Trophoblast cell (in vitro differentiated cells and primary cell): Measurements from ENCODE around the gene NLGN4X.

Source experiments
- DNase-seq, 2 donors: peaks; one replicate each; pipeline ENCODE4 v3.0.0-alpha.2; 2016
- H2AFZ ChIP-seq: 2 replicates; pipeline ENCODE4 v1.6.1; 2013; ENCODE audit warnings: low read length, moderate library complexity, mild to moderate bottlenecking; ENCODE audit not compliant: insufficient read depth, poor library complexity
- H2AK5ac ChIP-seq: 2 replicates; pipeline ENCODE4 v1.6.1; 2013; ENCODE audit warnings: mild to moderate bottlenecking, low read length
- H2BK120ac ChIP-seq: 2 replicates; pipeline ENCODE4 v1.6.1; 2013; ENCODE audit warnings: low read length, mild to moderate bottlenecking, moderate library complexity; ENCODE audit not compliant: insufficient read depth, poor library complexity
- H2BK12ac ChIP-seq: 2 replicates; pipeline ENCODE4 v1.6.1; 2013; ENCODE audit warnings: mild to moderate bottlenecking, low read length, moderate library complexity
- H2BK5ac ChIP-seq: 2 replicates; pipeline ENCODE4 v1.6.1; 2013; ENCODE audit warnings: low read length, low read depth, moderate library complexity, mild to moderate bottlenecking; ENCODE audit not compliant: poor library complexity
- H3K14ac ChIP-seq: 2 replicates; pipeline ENCODE4 v1.6.1; 2013; ENCODE audit warnings: mild to moderate bottlenecking, low read length
- H3K18ac ChIP-seq: 2 replicates; pipeline ENCODE4 v1.6.1; 2013; ENCODE audit warnings: mild to moderate bottlenecking, low read length
- H3K23ac ChIP-seq: 2 replicates; pipeline ENCODE4 v1.6.1; 2013; ENCODE audit warnings: low read length
- H3K27ac ChIP-seq: 2 replicates; pipeline ENCODE4 v1.5.1; 2013; ENCODE audit warnings: low read depth, mild to moderate bottlenecking, inconsistent platforms, low read length, moderate library complexity
- H3K27me3 ChIP-seq: 2 replicates; pipeline ENCODE4 v1.6.1; 2013; ENCODE audit warnings: inconsistent platforms, mild to moderate bottlenecking, low read length, moderate library complexity; ENCODE audit not compliant: insufficient read depth
- H3K36me3 ChIP-seq, 2 experiments: 1 replicate in 1 of 2; 2 replicates in 1 of 2; pipeline ENCODE4 v1.6.1; 2013; ENCODE audit warnings: low read length in 2 of 2, mild to moderate bottlenecking in 2 of 2, moderate library complexity in 1 of 2; ENCODE audit not compliant: insufficient read depth in 2 of 2, control insufficient read depth in 1 of 2
- H3K4ac ChIP-seq: 2 replicates; pipeline ENCODE4 v1.6.1; 2013; ENCODE audit warnings: low read depth, mild to moderate bottlenecking, low read length, moderate library complexity
- H3K4me1 ChIP-seq, 2 experiments: 1 replicate in 1 of 2; 2 replicates in 1 of 2; pipeline ENCODE4 v1.6.1; 2013; ENCODE audit warnings: low read length in 2 of 2, mild to moderate bottlenecking in 2 of 2, moderate library complexity in 1 of 2; ENCODE audit not compliant: insufficient read depth in 2 of 2, control insufficient read depth in 1 of 2
- H3K4me2 ChIP-seq: 2 replicates; pipeline ENCODE4 v1.6.1; 2013; ENCODE audit warnings: inconsistent platforms, mild to moderate bottlenecking, low read length, moderate library complexity
- H3K4me3 ChIP-seq: 2 replicates; pipeline ENCODE4 v1.5.1; 2013; ENCODE audit warnings: mild to moderate bottlenecking, low read depth, low read length, inconsistent platforms
- H3K79me1 ChIP-seq: one replicate; pipeline ENCODE4 v1.6.1; 2013; ENCODE audit warnings: low read length
- H3K79me2 ChIP-seq: 2 replicates; pipeline ENCODE4 v1.6.1; 2013; ENCODE audit warnings: low read length, mild to moderate bottlenecking; ENCODE audit not compliant: control insufficient read depth, insufficient read depth, poor library complexity
- H3K9ac ChIP-seq: 2 replicates; pipeline ENCODE4 v1.6.1; 2013; ENCODE audit warnings: mild to moderate bottlenecking, low read length
- H3K9me3 ChIP-seq: 2 replicates; pipeline ENCODE4 v1.6.1; 2013; ENCODE audit warnings: low read depth, mild to moderate bottlenecking, control low read depth, inconsistent platforms, low read length; ENCODE audit not compliant: insufficient read depth
- H4K12ac ChIP-seq: 2 replicates; pipeline ENCODE4 v1.6.1; 2013; ENCODE audit warnings: low read depth, mild to moderate bottlenecking, low read length, moderate library complexity
- H4K8ac ChIP-seq: 2 replicates; pipeline ENCODE4 v1.6.1; 2013; ENCODE audit warnings: low read depth, mild to moderate bottlenecking, low read length, moderate library complexity
- H4K91ac ChIP-seq: one replicate; pipeline ENCODE4 v1.6.1; 2013; ENCODE audit warnings: low read depth, mild to moderate bottlenecking, low read length, moderate library complexity
- WGBS: extraction: QIAGEN DNeasy Blood & Tissue Kit; methylation state at CpG from one replicate; pipeline ENCODE4 v1.1.7; 2013; ENCODE audit warnings: missing lambda C conversion rate; ENCODE audit not compliant: insufficient read length, insufficient coverage; ENCODE audit errors: extremely low coverage; 5-methylcytosine and 5-hydroxymethylcytosine counted together

NLGN4X gene

DNA sequence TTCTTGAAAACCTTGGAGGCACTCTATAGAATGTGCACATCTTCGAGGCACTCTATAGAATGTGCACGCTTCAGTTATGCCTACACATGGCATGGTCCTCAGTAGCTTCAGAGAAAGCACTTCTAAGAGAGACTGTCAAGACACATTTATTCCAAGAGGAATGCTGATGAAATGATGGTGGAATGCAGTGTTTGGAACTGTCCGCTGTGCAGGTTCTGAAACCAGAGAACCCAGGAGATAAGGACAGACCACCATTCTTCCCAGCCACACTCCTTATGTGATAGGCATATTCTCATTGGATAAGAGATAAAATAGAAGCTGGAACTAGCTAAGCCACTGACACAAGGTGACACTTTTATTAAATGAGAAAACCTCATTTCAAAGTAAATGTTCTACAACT, 263.3 kb downstream of the NLGN4X start:
- no peak for DNase-seq
- Histone ChIP-seq H3K27ac (no peak overlapping the region), H3K36me3 (no peaks in the 10 kb centered on the region), H4K12ac (no peak overlapping the region), H3K23ac (no peak overlapping the region), H3K27me3 (no peaks in the 10 kb centered on the region), H3K4me2 (no peak overlapping the region), H3K4me1 (no peaks in the 10 kb centered on the region), H2BK120ac (no peak overlapping the region), H2BK5ac (no peak overlapping the region), H4K8ac (no peak overlapping the region), H4K91ac (no peak overlapping the region), H3K4ac (no peak overlapping the region), H2AK5ac (no peak overlapping the region), H3K9ac (no peak overlapping the region), H3K79me1 (no peaks in the 10 kb centered on the region), H3K14ac (no peak overlapping the region), H3K79me2 (no peaks in the 10 kb centered on the region), H2BK12ac (no peak overlapping the region), H2AFZ (no peak overlapping the region), H3K4me3 (no peak overlapping the region), H3K18ac (no peak overlapping the region), H3K9me3 (no peaks in the 10 kb centered on the region)
- no CpG with 5 or more reads among the region's 3 CpGs for WGBS

DNA sequence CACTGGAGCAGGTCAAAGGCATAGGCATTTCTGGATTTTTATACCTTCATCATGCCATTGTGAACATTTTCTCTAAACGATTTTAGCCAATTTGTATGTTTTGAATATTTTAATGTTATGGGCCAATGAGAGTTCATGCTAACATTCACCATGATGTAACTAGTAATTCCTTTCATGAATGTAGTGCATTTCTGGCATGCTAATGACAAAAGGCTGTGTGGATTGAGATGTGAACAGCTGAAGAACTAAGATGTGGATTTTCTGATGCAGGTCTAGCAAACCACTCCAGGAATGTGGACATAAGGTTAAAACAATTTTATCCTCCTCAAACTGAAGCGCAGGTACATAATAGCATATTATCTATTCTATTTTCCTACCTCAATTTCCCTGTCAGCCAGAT, 269.4 kb downstream of the NLGN4X start:
- Histone ChIP-seq H3K9ac (no peak overlapping the region), H3K23ac (no peak overlapping the region), H3K4me1 (no peaks in the 10 kb centered on the region), H3K27me3 (no peaks in the 10 kb centered on the region), H4K8ac (no peak overlapping the region), H2BK5ac (no peak overlapping the region), H3K27ac (no peak overlapping the region), H4K12ac (no peak overlapping the region), H2BK12ac (no peak overlapping the region), H2AK5ac (no peak overlapping the region), H3K4me3 (no peak overlapping the region), H3K36me3 (no peaks in the 10 kb centered on the region), H2AFZ (no peak overlapping the region), H2BK120ac (no peak overlapping the region), H3K4ac (no peak overlapping the region), H3K79me1 (no peaks in the 10 kb centered on the region), H3K18ac (no peak overlapping the region), H3K9me3 (no peaks in the 10 kb centered on the region), H3K14ac (no peak overlapping the region), H3K4me2 (no peak overlapping the region), H3K79me2 (no peaks in the 10 kb centered on the region), H4K91ac (no peak overlapping the region)
- DNase-seq = peak in 1 of 2 donors; percentile 54
- no CpG with 5 or more reads among the region's 2 CpGs for WGBS

DNA sequence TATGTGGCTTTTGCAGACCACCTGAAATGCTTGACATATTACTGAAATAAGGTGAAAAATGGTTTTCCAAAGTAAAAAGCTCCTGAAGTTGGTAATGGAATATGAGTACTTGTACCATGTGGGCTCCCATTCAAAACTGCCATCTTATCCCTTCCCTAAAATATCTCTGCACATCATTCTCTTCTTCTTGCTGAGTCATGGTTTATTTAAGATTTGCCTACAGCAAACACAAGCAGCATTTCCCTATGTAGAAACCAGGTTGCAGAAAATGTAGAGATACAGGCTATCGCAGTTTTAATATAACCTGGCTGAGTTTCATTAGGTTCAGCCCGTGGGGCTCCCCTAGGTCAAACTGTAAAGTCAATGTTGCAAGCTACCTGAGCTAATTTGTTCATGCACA, 270.1 kb downstream of the NLGN4X start:
- no CpG with 5 or more reads among the region's 2 CpGs for WGBS
- no peak for DNase-seq
- no peaks in the 10 kb centered on the region for H3K9me3 ChIP-seq
- no peak overlapping the region for H4K12ac ChIP-seq
- no peak overlapping the region for H3K27ac ChIP-seq
- H3K23ac ChIP-seq = no peak overlapping the region
- no peak overlapping the region for H2BK12ac ChIP-seq
- H3K4me3 ChIP-seq = no peak overlapping the region
- H2BK120ac ChIP-seq = no peak overlapping the region
- no peak overlapping the region for H2AFZ ChIP-seq
- no peak overlapping the region for H3K4me2 ChIP-seq
- H3K4me1 ChIP-seq = no peaks in the 10 kb centered on the region
- no peak overlapping the region for H3K14ac ChIP-seq
- H4K91ac ChIP-seq = no peak overlapping the region
- no peak overlapping the region for H2BK5ac ChIP-seq
- no peaks in the 10 kb centered on the region for H3K79me2 ChIP-seq
- H3K36me3 ChIP-seq = no peaks in the 10 kb centered on the region
- no peak overlapping the region for H3K9ac ChIP-seq
- H3K79me1 ChIP-seq = no peaks in the 10 kb centered on the region
- no peak overlapping the region for H2AK5ac ChIP-seq
- no peaks in the 10 kb centered on the region for H3K27me3 ChIP-seq
- no peak overlapping the region for H3K18ac ChIP-seq
- H3K4ac ChIP-seq = no peak overlapping the region
- no peak overlapping the region for H4K8ac ChIP-seq

DNA sequence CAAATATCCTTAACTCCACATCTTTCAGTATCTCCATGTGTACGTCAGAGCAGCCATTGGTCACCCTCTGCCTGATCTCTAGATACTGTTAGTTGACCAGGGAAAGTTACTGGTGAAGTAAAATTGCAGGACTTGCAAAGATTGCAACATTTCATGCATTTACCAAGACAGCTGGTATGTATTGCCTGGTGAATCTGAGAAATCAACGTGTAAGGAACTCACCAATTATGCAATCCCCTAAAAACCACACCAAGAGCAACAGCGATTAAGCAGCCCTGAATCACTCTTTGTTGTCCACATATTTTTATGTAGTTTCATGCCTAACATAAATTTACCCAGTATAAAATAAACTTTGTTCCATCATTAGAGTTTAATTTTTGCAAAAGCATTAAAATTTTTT, 271.2 kb downstream of the NLGN4X start:
- Histone ChIP-seq H3K79me1 (no peaks in the 10 kb centered on the region), H3K36me3 (no peaks in the 10 kb centered on the region), H3K27me3 (no peaks in the 10 kb centered on the region), H3K9ac (no peak overlapping the region), H3K27ac (no peak overlapping the region), H2BK5ac (no peak overlapping the region), H3K9me3 (no peaks in the 10 kb centered on the region), H2BK12ac (no peak overlapping the region), H3K4ac (no peak overlapping the region), H2AFZ (no peak overlapping the region), H2BK120ac (no peak overlapping the region), H3K23ac (no peak overlapping the region), H3K79me2 (no peaks in the 10 kb centered on the region), H2AK5ac (no peak overlapping the region), H3K4me1 (no peaks in the 10 kb centered on the region), H3K14ac (no peak overlapping the region), H3K4me2 (no peak overlapping the region), H4K91ac (no peak overlapping the region), H4K12ac (no peak overlapping the region), H4K8ac (no peak overlapping the region), H3K18ac (no peak overlapping the region), H3K4me3 (no peak overlapping the region)
- WGBS = no CpG with 5 or more reads among the region's 3 CpGs
- peak; percentile 1 to 59 for DNase-seq
